HG03097 (cell line): ENCODE data around the gene GLG1.
"Not testable (repeated sequence)": the region's sequence is repeated elsewhere in the genome, so short reads cannot be mapped to it uniquely, and the experiment has no call there.

Source experiments
- ATAC-seq: cut with Tn5 transposase; IDR thresholded peaks from one replicate; pipeline ENCODE4 v1.9.1; 2021; ENCODE audit not compliant: unreplicated experiment, low FRiP score

The GLG1 gene

GRCh38 chr16:74575807-74576643 is 30.9 kb downstream of the GLG1 start:
- no peak for ATAC-seq

DNA sequence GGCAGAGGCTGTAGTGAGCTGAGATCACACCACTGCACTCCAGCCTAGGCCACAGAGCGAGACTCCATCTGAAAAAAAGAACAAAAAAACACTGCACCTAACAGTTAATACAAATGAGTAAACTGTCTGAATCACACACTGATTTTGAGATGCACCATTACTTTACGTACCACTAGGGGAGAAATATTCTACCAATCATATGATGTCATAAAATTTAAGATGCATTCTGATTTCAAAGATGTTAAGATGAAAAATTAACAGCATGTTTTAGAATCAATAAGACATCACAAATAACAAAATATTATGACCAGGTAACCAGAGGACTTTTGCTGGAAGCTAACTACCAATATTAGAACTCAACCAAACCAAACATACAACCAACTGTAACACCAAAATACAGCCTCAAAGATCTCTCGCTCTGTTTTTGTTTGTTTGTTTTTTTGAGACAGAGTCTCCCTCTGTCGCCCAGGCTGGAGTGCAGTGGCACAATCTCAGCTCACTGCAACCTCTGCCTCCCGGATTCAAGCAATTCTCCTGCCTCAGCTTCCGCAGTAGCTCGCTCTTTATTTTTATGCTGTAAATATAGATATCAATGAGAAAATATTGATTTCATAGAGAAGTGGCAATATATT is 31.6 kb downstream of the GLG1 start:
- no peak for ATAC-seq

DNA sequence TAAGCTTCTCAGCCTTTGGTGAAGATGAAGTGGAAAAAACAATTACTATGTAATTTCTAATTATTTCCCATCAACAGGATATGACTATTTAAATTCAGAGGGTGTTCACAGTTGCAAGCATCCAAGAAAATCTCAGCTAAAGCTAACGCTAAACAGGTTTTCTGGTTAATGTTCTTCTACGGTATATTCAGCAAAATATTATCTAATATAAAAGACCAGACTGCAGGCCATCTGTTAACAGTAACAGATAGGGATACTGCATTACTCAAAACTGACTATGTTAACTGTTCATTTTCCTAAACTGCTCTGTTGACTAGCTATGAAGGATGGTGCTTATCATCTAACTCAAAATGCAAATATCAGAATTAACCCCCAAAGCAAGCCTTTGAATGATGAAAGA is 32.8 kb downstream of the GLG1 start:
- no peak for ATAC-seq

DNA sequence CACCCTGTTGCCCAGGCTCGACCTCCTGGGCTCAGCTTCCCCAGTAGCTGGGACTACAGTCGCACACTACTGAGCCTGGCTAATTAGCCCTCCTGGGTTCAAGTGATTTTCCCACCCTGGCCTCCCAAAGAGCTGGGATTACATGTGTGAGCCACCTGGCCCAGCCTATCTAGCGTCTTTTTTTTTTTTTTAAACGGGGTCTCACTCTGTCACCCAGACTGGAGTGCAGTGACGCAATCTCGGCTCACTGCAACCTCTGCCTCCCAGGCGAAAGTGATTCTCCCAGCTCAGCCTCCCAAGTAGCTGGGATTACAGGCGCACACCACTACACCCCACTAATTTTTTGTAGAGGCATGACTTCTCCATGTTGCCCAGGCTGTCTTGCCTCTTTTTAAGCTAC is 33.3 kb downstream of the GLG1 start:
- no peak for ATAC-seq

DNA sequence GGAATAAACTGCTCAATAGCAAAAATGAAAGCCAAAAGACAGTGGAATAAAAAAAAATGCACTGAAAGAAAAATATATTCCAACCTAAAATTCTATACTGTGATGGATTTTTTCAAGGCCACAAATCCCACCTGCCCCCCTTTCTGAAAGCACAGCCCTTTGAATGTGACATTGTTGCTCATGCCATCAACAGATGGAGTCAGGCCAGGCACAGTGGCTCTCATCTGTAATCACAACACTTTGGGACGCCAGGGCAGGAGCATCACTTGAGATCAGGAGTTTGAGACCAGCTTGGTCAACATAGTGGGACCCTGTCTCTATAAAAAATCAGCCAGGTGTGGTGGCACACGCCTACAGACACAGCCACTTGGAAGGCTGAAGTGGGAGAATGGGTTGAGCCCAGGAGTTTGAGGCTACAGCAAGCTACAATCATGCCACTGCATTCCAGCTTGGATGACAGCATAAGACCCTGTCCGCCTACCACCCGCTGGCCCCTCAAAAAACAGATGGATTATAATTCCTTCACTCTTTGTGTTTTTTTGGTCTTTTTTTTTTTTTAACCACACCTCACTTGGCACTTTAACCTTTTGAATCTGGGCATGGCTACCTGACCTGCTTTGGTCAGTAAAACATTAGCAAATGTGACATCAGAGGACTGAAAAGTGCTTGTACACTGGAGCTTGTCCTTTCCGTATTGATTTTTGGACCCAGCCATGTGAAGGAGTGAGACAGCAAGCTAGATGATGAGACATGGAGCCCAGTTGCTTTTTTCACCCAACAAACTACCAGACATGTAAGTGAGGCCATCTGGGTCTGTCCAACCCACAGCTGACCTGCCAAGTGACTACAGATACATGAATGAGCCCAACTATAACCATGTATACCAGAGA is 36.3 kb downstream of the GLG1 start:
- no peak for ATAC-seq

DNA sequence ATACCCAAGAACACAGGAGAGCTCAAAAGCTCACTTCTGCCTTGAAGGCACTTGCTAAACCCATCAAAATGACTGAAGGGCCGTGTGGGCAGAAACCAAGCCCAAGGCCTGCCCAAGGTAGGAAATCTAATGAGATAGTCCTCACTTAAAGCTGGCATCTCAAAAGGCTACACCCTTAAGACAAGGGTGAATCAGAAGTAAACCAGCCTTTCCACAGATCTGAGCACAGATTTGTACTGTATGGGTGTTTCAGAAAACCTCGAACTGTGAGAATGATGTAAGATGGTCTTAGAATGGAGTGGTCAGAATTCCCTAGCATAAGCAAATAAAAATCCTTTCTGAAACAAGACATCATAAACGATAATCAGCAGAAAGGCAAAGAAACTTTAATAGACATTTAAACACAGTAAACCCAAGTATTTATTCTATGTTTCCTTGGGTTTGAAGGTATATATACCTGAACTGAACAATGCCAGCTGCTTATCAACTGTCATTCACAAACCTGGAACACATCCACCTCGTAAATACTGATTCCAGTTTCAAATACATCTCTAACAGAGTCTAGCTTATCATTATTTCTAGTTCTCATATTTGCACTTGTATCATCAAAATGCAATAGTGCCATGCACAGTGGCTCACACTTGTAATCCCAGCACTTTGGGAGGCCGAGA is 37.8 kb downstream of the GLG1 start:
- ATAC-seq: no peak

GRCh38 chr16:74567901-74568300 is 39.0 kb downstream of the GLG1 start:
- ATAC-seq: no peak

GRCh38 chr16:74565378-74565777 is 41.5 kb downstream of the GLG1 start:
- no peak for ATAC-seq

DNA sequence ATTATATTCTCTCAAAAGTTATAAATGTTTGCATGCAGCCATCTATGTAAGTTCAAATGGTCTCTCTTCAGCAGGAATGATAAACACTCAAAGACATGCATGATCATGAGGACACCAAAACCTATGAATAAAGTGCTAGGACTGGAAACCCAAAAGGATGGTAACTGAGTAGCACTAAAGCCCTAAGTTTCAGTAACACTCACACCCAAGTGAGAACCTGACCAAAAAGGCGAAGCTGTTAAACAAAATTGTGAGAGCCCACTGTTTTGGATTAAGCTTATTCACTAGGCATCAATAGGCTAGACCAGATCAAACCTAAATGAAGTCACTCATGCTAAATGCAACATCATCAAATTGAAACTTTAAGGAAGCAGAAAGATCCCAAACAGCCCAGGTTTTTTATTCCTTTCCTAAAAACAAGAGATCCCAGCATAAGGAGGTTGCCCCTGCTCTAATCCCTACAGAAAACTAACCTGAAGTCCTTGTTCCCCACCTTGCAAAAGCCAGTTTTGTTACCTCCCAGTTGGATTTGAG is 42.4 kb downstream of the GLG1 start:
- ATAC-seq: no peak

DNA sequence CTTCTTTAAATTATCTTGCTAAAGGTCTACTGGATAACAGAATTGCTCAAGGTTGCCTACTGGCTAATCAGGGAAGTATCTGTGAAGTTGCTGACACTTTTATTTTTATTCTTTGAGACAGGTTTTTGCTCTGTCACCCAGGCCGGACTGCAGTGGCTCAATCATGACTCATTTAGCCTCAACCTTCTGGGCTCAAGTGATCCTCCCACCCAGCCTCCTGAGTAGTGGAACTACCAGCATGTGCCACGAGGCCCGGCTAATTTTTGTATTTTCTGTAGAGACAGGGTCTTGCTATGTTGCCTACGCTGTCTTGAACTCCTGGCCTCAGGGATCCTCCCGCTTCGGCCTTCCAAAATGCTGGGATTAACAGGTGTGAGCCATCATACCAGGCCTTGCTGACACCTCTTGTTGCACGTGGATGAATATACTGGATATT is 43.1 kb downstream of the GLG1 start:
- ATAC-seq: no peak

DNA sequence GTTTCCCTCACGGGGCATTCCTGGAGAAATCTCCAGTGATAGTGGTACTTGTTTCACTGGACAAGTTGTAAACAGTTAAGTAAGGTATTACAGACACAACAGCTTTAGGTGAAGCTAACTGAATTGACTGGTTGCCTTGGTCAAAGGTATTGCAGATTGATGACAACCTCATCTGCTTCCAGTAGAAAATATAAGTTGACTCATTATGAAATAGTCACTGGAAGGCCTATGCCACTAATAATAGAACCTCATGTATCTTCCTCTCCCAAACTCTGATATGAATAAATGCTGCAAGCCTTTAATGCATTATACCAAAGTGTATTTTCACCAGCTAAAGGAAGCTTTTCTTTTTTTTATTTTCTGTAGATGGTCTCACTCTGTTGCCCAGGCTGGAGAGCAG is 44.8 kb downstream of the GLG1 start:
- no peak for ATAC-seq

DNA sequence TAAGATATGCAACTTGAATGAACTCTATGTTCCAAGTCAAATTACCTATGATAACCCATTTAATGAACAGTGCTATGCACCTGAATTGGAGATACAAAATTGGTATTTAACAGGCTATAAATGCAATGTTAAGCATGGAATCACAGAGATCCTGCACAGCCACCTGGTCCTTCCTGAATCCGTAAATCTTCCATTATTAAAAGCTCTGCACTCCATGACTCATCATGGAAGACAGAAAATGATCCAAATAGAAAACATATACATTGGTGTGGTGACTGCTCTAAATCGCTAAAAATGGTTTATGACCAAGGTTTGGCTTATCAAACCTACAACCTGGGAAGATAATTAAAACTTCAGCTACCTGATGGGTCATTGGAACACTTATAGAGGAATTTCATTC is 45.3 kb downstream of the GLG1 start:
- ATAC-seq: no peak

GRCh38 chr16:74560912-74561311 is 46.0 kb downstream of the GLG1 start:
- no peak for ATAC-seq

DNA sequence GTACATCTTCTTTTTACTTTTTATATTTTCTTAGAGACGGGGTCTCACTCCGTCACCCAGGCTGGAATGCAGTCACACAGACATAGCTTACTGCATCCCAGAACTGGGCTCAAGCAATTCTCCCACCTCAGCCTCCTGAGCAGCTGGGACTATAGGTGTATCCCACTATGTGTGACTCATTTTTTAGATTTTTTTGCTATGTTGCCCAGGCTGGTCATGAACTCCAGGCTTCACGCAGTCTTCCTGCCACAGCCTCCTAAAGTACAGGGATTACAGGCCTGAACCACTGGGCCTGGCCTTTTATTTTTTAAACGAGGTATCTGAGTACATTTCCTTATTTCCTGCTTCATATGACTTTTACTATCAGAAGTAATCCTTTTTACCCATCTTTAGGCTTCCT is 48.0 kb downstream of the GLG1 start:
- ATAC-seq: no peak

GRCh38 chr16:74557275-74557674 is 49.6 kb downstream of the GLG1 start:
- ATAC-seq: no peak

- no peak for ATAC-seq
Measured at GRCh38 chr16:74556375-74556922, 50.5 kb downstream of the GLG1 start.

DNA sequence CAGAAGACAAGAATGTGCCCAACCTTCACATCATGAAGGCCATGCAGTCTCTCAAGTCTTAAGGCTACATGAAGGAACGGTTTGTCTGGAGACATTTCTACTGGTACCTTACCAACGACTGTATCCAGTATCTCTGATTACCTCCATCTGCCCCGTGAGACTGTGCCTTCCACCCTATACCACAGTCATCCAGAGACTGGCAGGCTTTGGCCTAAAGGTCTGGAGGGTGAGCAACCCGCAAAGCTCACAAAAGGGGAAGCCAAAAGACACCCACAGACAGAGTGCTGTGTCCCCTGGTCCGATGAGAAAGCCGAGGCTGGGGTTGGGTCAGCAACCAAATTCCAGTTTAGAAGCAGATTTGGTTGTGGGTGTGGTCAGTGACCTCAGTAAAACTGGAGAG is 54.6 kb downstream of the GLG1 start:
- not testable (repeated sequence) for ATAC-seq

GRCh38 chr16:74550227-74551019 is 56.5 kb downstream of the GLG1 start:
- ATAC-seq: not testable (repeated sequence)

GRCh38 chr16:74546112-74546511 is 60.8 kb downstream of the GLG1 start:
- ATAC-seq: not testable (repeated sequence)
